ENCODE data around the gene C1orf174. TPM values are rescaled to one million over a fixed set of nuclear protein-coding genes. Genes with fewer than 3 reads are reported as not detected.

Gene C1orf174
- total RNA-seq, 1 donor from 2014 or later, result 25.7 TPM

DNA sequence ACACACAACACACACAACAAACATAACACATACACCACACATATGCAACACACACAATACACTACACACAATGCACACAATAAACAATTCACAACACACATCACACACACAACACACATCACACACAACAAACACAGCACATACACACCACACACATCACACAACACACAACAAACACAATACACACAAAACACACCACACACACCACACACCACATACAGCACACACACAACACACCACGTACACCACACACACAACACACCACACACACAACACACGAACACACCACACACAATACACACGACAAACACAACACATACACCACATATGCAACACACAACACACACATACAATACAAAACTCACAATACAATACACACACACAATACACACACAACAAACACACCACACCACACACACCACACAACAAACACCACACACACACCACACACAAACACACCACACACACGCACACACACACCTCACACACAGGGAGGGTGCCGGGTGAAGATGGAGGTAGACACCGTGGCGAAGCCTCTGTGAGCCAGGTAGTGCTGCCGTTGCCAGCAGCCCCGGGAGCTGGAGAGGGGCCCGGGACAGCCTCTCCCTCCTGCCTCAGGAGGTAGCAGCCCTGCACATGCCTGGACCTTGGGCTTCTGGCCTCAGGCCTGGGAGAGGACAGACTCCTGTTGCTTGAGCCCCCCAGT lies 30.4 kb upstream of the C1orf174 start:
- H3K27me3 Mint-ChIP-seq (ENCODE audit: low read depth), result peaks cover 29% of the 10 kb centered on the region
- no peaks in the 10 kb centered on the region for H3K4me1 Mint-ChIP-seq (ENCODE audit: low read depth)
- H3K9me3 Mint-ChIP-seq (ENCODE audit: low read depth), result peaks cover 8% of the 10 kb centered on the region
- peak overlapping the region; percentile 39 for H3K27ac Mint-ChIP-seq (ENCODE audit: unreplicated experiment)
- TF ChIP-seq, protein P1, sequence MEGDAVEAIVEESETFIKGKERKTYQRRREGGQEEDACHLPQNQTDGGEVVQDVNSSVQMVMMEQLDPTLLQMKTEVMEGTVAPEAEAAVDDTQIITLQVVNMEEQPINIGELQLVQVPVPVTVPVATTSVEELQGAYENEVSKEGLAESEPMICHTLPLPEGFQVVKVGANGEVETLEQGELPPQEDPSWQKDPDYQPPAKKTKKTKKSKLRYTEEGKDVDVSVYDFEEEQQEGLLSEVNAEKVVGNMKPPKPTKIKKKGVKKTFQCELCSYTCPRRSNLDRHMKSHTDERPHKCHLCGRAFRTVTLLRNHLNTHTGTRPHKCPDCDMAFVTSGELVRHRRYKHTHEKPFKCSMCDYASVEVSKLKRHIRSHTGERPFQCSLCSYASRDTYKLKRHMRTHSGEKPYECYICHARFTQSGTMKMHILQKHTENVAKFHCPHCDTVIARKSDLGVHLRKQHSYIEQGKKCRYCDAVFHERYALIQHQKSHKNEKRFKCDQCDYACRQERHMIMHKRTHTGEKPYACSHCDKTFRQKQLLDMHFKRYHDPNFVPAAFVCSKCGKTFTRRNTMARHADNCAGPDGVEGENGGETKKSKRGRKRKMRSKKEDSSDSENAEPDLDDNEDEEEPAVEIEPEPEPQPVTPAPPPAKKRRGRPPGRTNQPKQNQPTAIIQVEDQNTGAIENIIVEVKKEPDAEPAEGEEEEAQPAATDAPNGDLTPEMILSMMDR (IDR thresholded peaks at IDR 0.05), result no peak
- peak; percentile 68 for DNase-seq (ENCODE audit: low spot score)
- no peaks in the 10 kb centered on the region for H3K36me3 Mint-ChIP-seq (ENCODE audit: low read depth)
- H3K4me3 Mint-ChIP-seq (ENCODE audit: unreplicated experiment), result no peak overlapping the region

DNA sequence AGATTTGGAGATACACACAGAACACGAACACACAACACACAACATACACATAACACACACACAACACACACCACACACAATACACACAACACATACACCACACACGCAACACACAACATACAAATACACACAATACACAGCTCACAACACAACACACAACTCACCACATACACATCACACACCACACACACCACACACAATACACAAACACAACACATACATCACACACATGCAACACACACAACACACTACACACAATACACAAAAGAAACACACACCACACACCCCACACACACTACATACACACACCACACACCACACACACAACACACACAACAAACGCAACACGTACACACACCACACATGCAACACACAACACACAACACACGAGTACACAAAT lies 29.1 kb upstream of the C1orf174 start:
- TF ChIP-seq, protein P1 (IDR thresholded peaks at IDR 0.05), result no peak
- H3K27me3 Mint-ChIP-seq (ENCODE audit: low read depth), result peaks cover 29% of the 10 kb centered on the region
- H3K4me1 Mint-ChIP-seq (ENCODE audit: low read depth), result no peaks in the 10 kb centered on the region
- H3K36me3 Mint-ChIP-seq (ENCODE audit: low read depth), result no peaks in the 10 kb centered on the region
- no peak for DNase-seq (ENCODE audit: low spot score)
- H3K4me3 Mint-ChIP-seq (ENCODE audit: unreplicated experiment), result no peak overlapping the region
- H3K9me3 Mint-ChIP-seq (ENCODE audit: low read depth), result peaks cover 5% of the 10 kb centered on the region
- no peak overlapping the region for H3K27ac Mint-ChIP-seq (ENCODE audit: unreplicated experiment)

DNA sequence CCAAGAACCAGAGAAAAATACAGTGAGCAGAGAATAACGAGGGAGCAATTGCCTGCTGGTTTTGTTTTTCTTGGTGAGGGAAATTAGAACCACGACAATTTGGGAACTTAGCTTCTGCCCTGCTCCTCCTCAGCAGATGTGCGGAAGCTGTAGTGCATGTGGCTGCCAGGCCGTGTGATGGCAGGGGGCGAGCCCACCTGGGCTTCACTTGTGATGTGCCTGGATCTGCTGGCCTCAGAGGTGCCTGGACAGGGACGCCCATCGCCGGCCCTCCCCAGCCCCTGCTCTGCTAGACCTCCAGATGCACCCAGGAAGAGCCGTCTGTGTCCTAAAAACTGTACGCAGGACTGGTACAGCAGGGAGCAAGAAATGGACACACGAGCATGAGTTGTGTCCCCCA lies 28.5 kb upstream of the C1orf174 start:
- DNase-seq (ENCODE audit: low spot score), result peak; percentile 43
- TF ChIP-seq, protein P1 (IDR thresholded peaks at IDR 0.05), result no peak
- Mint-ChIP-seq H3K9me3 (ENCODE audit: low read depth) (peaks cover 3% of the 10 kb centered on the region), H3K27me3 (ENCODE audit: low read depth) (peaks cover 33% of the 10 kb centered on the region), H3K36me3 (ENCODE audit: low read depth) (no peaks in the 10 kb centered on the region), H3K27ac (ENCODE audit: unreplicated experiment) (no peak overlapping the region), H3K4me1 (ENCODE audit: low read depth) (no peaks in the 10 kb centered on the region), H3K4me3 (ENCODE audit: unreplicated experiment) (no peak overlapping the region)

DNA sequence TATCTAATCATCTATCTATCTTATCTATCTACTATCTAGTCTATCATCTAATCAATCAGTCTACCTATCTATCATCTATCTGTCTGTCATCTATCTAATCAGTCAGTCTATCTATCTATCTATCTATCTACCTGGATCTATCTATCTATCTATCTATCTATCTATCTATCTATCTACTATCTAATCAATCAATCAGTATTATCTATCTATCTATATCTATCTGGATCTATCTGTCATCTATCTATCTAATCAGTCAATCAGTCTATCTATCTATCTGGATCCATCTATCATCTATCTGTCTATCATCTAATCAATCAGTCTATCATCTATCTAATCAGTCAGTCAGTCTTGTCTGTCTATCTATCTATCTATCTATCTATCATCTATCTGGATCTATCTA lies 26.9 kb upstream of the C1orf174 start:
- Mint-ChIP-seq H3K27ac (ENCODE audit: unreplicated experiment) (no peak overlapping the region), H3K4me3 (ENCODE audit: unreplicated experiment) (no peak overlapping the region), H3K9me3 (ENCODE audit: low read depth) (peaks cover 3% of the 10 kb centered on the region), H3K4me1 (ENCODE audit: low read depth) (no peaks in the 10 kb centered on the region), H3K36me3 (ENCODE audit: low read depth) (no peaks in the 10 kb centered on the region), H3K27me3 (ENCODE audit: low read depth) (peaks cover 26% of the 10 kb centered on the region)
- TF ChIP-seq, protein P1 (IDR thresholded peaks at IDR 0.05), result no peak
- no peak for DNase-seq (ENCODE audit: low spot score)

DNA sequence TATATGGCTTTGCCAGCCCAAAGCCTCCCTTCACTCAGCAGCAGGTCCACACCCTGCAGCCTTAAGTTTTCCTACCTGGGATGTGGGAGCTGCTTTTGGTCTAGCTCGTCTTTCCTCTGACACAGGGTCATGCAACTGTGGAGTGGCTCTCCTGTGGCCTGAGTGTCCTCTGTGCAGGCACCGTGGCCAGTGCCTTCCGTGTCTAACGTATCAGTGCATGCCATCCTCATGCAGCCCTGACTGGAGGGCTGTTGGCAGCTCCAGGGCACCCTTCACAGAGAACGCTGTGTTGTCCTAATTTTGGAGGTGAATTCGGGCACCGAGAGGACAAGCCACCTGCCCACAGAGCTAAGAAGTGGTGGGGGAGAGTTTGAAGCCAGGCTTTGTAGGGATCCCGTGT lies 25.7 kb upstream of the C1orf174 start:
- Mint-ChIP-seq H3K27me3 (ENCODE audit: low read depth) (peaks cover 27% of the 10 kb centered on the region), H3K27ac (ENCODE audit: unreplicated experiment) (no peak overlapping the region), H3K36me3 (ENCODE audit: low read depth) (no peaks in the 10 kb centered on the region), H3K4me3 (ENCODE audit: unreplicated experiment) (no peak overlapping the region), H3K4me1 (ENCODE audit: low read depth) (no peaks in the 10 kb centered on the region), H3K9me3 (ENCODE audit: low read depth) (peaks cover 3% of the 10 kb centered on the region)
- peak; percentile 61 for DNase-seq (ENCODE audit: low spot score)
- TF ChIP-seq, protein P1 (IDR thresholded peaks at IDR 0.05), result no peak

Data from chondrocyte (in vitro differentiated cells).